GM12878 (cell line): ENCODE data around the gene WBP11. TPM values are rescaled to one million over a fixed set of nuclear protein-coding genes. Genes with fewer than 3 reads are reported as not detected.

Experiments
- ATAC-seq: fragments of 200-7000 bp; cut with Tn5 transposase; 3 replicates; pipeline ENCODE4 v1.9.1; 2020; ENCODE audit warnings: mild to moderate bottlenecking, moderate library complexity
- BruUV-seq: library from RNA; stranded (reverse); fragments of 400-500 nt; replicated peaks from 2 replicates; lab custom pipeline; 2021; lab: Mats Ljungman, UMichigan
- CTCF ChIA-PET: fragments of 300-600 bp; sonication (Branson Sonifier 250); formaldehyde crosslinking; extraction: SDS; loops from one replicate; lab custom pipeline; 2021; ENCODE audit warnings: inconsistent platforms; lab: Yijun Ruan, JAX
- POLR2A ChIA-PET: fragments of 350-600 bp; formaldehyde crosslinking; extraction: SDS; loops from one replicate; lab custom pipeline; 2021; ENCODE audit warnings: inconsistent platforms; lab: Charles Lee
- RAD21 ChIA-PET: fragments of 300-600 bp; sonication (Branson Sonifier 250); formaldehyde crosslinking; loops from one replicate; lab custom pipeline; 2023; ENCODE audit warnings: antibody characterized with exemption; ENCODE audit not compliant: unreplicated experiment; lab: Charles Lee
- SMC1A ChIA-PET: fragments of 300-600 bp; sonication (Branson Sonifier 250); formaldehyde crosslinking; loops from one replicate; lab custom pipeline; 2023; ENCODE audit not compliant: unreplicated experiment, uncharacterized antibody; lab: Charles Lee
- DNase-seq: peaks from one replicate; pipeline ENCODE4 v3.0.0-alpha.2; 2011; ENCODE audit warnings: low read depth, low spot score
- FAIRE-seq: peaks from 3 replicates; lab custom pipeline; 2011; peaks lifted over from hg19 to GRCh38; lab: Jason Lieb, UNC
- H2AFZ ChIP-seq: 2 replicates; pipeline ENCODE4 v1.6.0; 2011; ENCODE audit warnings: low read depth, low read length, control low read depth; ENCODE audit not compliant: control insufficient read depth
- H3K27ac ChIP-seq: 2 replicates; pipeline ENCODE4 v1.5.1; 2011; ENCODE audit warnings: control low read depth; ENCODE audit not compliant: control insufficient read depth, insufficient read depth
- H3K27me3 ChIP-seq, 2 experiments: replicated peaks in 1 of 2; 2 replicates each; pipeline versions ENCODE4 v1.6.0 to v1.6.1; 2011; ENCODE audit warnings: low read length in 1 of 2; ENCODE audit not compliant: control insufficient read depth in 2 of 2, insufficient read depth in 2 of 2
- H3K36me3 ChIP-seq, 2 experiments: 2 replicates each; pipeline ENCODE4 v1.5.1; 2011; ENCODE audit warnings: low read length in 1 of 2; ENCODE audit not compliant: control insufficient read depth in 2 of 2, insufficient read depth in 2 of 2
- H3K4me1 ChIP-seq: 2 replicates; pipeline ENCODE4 v1.6.1; 2011; ENCODE audit warnings: mild to moderate bottlenecking, low read length, moderate library complexity, mixed read lengths; ENCODE audit not compliant: control insufficient read depth, insufficient read depth
- H3K4me2 ChIP-seq: 2 replicates; pipeline ENCODE4 v1.6.0; 2011; ENCODE audit warnings: control low read depth; ENCODE audit not compliant: control insufficient read depth, insufficient read depth
- H3K4me3 ChIP-seq: fragments of 200-600 bp; sonication (generic); 2 replicates; pipeline ENCODE4 v1.5.1; 2016
- H3K79me2 ChIP-seq: 2 replicates; pipeline ENCODE4 v1.6.0; 2011; ENCODE audit warnings: low read length; ENCODE audit not compliant: control insufficient read depth, insufficient read depth
- H3K9ac ChIP-seq: 2 replicates; pipeline ENCODE4 v1.8.0; 2011; ENCODE audit warnings: low read length, control low read depth, mixed read lengths; ENCODE audit not compliant: control insufficient read depth, insufficient read depth
- H3K9me3 ChIP-seq: replicated peaks from 3 replicates; pipeline ENCODE4 v1.5.1; 2011; ENCODE audit warnings: mild to moderate bottlenecking, low read length; ENCODE audit not compliant: control insufficient read depth, insufficient read depth
- H4K20me1 ChIP-seq: 2 replicates; pipeline ENCODE4 v1.6.0; 2011; ENCODE audit not compliant: control insufficient read depth, insufficient read depth
- CHD1 ChIP-seq: IDR thresholded peaks from 2 replicates; pipeline ENCODE4 v1.6.1; 2012; ENCODE audit warnings: low read depth, low read length, improper control_type of control experiment
- HDAC6 ChIP-seq: fragments of 200-600 bp; sonication (generic); IDR thresholded peaks from one replicate; pipeline ENCODE4 v1.8.0; 2017; ENCODE audit warnings: antibody characterized with exemption; ENCODE audit not compliant: unreplicated experiment
- IRF4 ChIP-seq: IDR thresholded peaks from 2 replicates; pipeline ENCODE4 v1.6.1; 2011; ENCODE audit warnings: low read depth, low read length
- MTA3 ChIP-seq: IDR thresholded peaks from 2 replicates; pipeline ENCODE4 v1.6.1; 2012; ENCODE audit warnings: low read length, inconsistent platforms, borderline replicate concordance
- NFXL1 ChIP-seq: fragments of 450-650 bp; IDR thresholded peaks from 2 replicates; pipeline ENCODE4 v1.6.1; 2017; ENCODE audit warnings: antibody characterized with exemption, mild to moderate bottlenecking, borderline replicate concordance
- TCF12 ChIP-seq: IDR thresholded peaks from 2 replicates; pipeline ENCODE4 v1.6.1; 2011; ENCODE audit warnings: low read depth, mild to moderate bottlenecking, low read length
- ZNF274 ChIP-seq: IDR thresholded peaks from one replicate; pipeline ENCODE4 v1.8.0; 2011; ENCODE audit not compliant: insufficient read length, insufficient read depth
- WGBS: methylation state at CpG from one replicate; pipeline ENCODE4 v1.1.6; 2016; ENCODE audit warnings: low lambda C conversion rate; ENCODE audit not compliant: insufficient replicate concordance, insufficient coverage; ENCODE audit errors: missing lambda C conversion rate; 5-methylcytosine and 5-hydroxymethylcytosine counted together
- in situ Hi-C: fragments of 300-500 bp; cut with MboI; formaldehyde crosslinking; loops from 9 replicates; pipeline ENCODE4 v1.14.3; 2018; ENCODE audit warnings: mixed read lengths
- intact Hi-C: fragments of 100-400 bp; cut with micrococcal nuclease; formaldehyde crosslinking; loops from one replicate; pipeline ENCODE4 v1.14.2; 2022; ENCODE audit not compliant: unreplicated experiment
- polyA plus RNA-seq, 11 experiments: library from polyadenylated mRNA; depleted of rRNA in 4 of 11; unstranded in 6 of 11; stranded (reverse) in 5 of 11; fragments of >200 nt; fragmentation: Nextera tagmentation in 4 of 11; fragmentation: Illumina TruSeq in 1 of 11; extraction: Ambion mirVana in 4 of 11; extraction: Trizol in 1 of 11; gene quantifications; 1 replicate in 1 of 11; 2 replicates in 10 of 11; pipeline versions ENCODE4 v1.2.1 to v1.2.3, GENCODE V29; 2011 to 2016; ENCODE audit warnings: inconsistent platforms in 2 of 11, missing spikeins in 2 of 11, low read depth in 1 of 11
- total RNA-seq, 4 experiments: library from RNA; depleted of rRNA in 3 of 4; stranded (reverse); fragments of >200 nt in 3 of 4; fragmentation: Illumina TruSeq in 1 of 4; extraction: Trizol in 1 of 4; gene quantifications; 2 replicates each; pipeline versions ENCODE4 v1.2.1 to v1.2.3, GENCODE V29; 2013 to 2021
- TF ChIP-seq, protein P1 (sequence below): fragments of 450-650 bp; formaldehyde crosslinking; IDR thresholded peaks from 2 replicates; pipeline ENCODE4 v1.4.0; 2020; ENCODE audit warnings: mild to moderate bottlenecking, moderate library complexity
- TF ChIP-seq, protein P2 (sequence below): fragments of 450-650 bp; IDR thresholded peaks from 2 replicates; pipeline ENCODE4 v1.6.1; 2017; ENCODE audit warnings: mild to moderate bottlenecking, moderate library complexity

Gene WBP11
- total and polyA plus RNA-seq, 10 of the 15 experiments (the other 5 are each of a cell fraction or from before 2014, with no cell fraction given) = 11.5 to 107 (median 29.1) TPM

DNA sequence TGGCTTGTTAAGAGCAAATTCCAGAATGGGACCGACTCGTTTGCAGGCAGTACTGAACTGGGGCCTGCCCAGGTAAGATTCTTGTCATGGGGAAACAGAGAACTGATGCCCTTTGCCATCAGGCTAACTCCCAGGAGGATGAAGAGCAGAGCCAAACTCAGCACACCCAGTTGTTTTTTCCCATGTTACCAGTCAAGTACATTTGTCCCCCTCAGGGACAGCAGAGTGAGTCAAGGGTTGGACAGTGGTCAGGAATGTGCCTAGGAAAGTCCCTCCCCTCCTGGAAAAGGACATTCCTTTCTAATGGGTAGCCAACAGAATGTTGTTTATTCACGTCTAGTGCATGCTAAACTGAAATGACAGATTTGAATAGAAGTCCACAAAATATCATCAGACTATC is 38.5 kb upstream of the WBP11 start:
- intact Hi-C loops = loop anchor here (5.0 kb wide), 1 partner anchor 381 kb away; the partner anchor contains the start of gene RERG
- Histone ChIP-seq H4K20me1 (no peaks in the 10 kb centered on the region), H3K36me3 (no peaks in the 10 kb centered on the region), H3K9ac (no peak overlapping the region), H3K9me3 (no peaks in the 10 kb centered on the region), H2AFZ (no peak overlapping the region)
- BruUV-seq = no TSS peak
- ATAC-seq = no peak
- ChIA-PET CTCF (no interaction called here), POLR2A (no interaction called here)
- in situ Hi-C loops = no loop called here
- TF ChIP-seq MTA3 (no peak), IRF4 (no peak), HDAC6 (no peak)
- TF ChIP-seq, all 136 proteins: peak for 0
- Histone ChIP-seq H3K27me3 (no peaks in the 10 kb centered on the region; a peak in 1 of 4 replicates), H3K4me2 (no peak overlapping the region), H3K27ac (no peak overlapping the region), H3K79me2 (no peaks in the 10 kb centered on the region), H3K4me1 (no peaks in the 10 kb centered on the region), H3K4me3 (no peak overlapping the region)
- DNase-seq (no peak), FAIRE-seq (no peak)
- ChIA-PET SMC1A (interaction anchor here (15.6 kb wide), 1 partner anchor 155 kb away, joined by 242 read pairs; no protein-coding TSS in a partner anchor), RAD21 (interaction anchor here (0.6 to 1.9 kb wide), 2 partner anchors 11 to 153 kb away, joined by 3 to 5 read pairs; no protein-coding TSS in a partner anchor)
- WGBS = 9% methylated on average over 3 of the region's 3 CpGs

DNA sequence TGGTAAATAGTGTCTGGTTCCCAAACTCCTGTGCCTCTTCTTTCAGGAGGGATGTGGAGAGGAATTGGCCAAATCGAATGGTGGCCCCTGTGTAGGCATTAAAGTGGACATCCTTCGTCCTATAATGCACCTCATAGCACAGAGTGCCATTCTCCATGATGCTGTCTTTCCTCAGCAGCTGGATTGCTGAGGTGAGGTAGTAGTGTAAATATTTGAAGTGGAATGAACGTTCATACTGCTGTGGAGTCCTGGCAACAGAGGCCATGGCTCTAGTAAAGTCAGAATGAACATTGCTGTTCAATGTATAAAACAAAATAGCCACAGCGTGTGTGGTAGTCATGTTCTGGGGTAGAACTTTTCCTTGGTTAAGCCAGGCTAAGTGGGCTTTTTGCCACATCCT is 37.3 kb upstream of the WBP11 start:
- 35% methylated on average over 4 of the region's 4 CpGs for WGBS
- RAD21 ChIA-PET = interaction anchor here (0.6 kb wide), 1 partner anchor 146 kb away, joined by 5 read pairs; no protein-coding TSS in a partner anchor
- CTCF ChIA-PET = no interaction called here
- BruUV-seq = no TSS peak
- H3K4me2 ChIP-seq = no peak overlapping the region
- no peak overlapping the region for H3K27ac ChIP-seq
- H3K36me3 ChIP-seq = no peaks in the 10 kb centered on the region
- POLR2A ChIA-PET = no interaction called here
- in situ Hi-C loops (no loop called here), intact Hi-C loops (loop anchor here (5.0 kb wide), 1 partner anchor 382 kb away; the partner anchor contains the start of gene RERG)
- H3K9ac ChIP-seq = no peak overlapping the region
- H3K27me3 ChIP-seq = no peaks in the 10 kb centered on the region; a peak in 2 of 4 replicates
- H3K9me3 ChIP-seq = no peaks in the 10 kb centered on the region
- no peak for ATAC-seq
- H4K20me1 ChIP-seq = no peaks in the 10 kb centered on the region
- H3K4me3 ChIP-seq = no peak overlapping the region
- DNase-seq = no peak
- H3K4me1 ChIP-seq = no peaks in the 10 kb centered on the region
- SMC1A ChIA-PET = interaction anchor here (1.4 to 15.6 kb wide), 2 partner anchors 8 to 156 kb away, joined by 3 to 242 read pairs; no protein-coding TSS in a partner anchor
- no peak overlapping the region for H2AFZ ChIP-seq
- H3K79me2 ChIP-seq = no peaks in the 10 kb centered on the region
- no peak for FAIRE-seq
- no peak for TF ChIP-seq ZNF274
- TF ChIP-seq CHD1 = no peak
- no peak for TF ChIP-seq TCF12
- TF ChIP-seq, protein P1, sequence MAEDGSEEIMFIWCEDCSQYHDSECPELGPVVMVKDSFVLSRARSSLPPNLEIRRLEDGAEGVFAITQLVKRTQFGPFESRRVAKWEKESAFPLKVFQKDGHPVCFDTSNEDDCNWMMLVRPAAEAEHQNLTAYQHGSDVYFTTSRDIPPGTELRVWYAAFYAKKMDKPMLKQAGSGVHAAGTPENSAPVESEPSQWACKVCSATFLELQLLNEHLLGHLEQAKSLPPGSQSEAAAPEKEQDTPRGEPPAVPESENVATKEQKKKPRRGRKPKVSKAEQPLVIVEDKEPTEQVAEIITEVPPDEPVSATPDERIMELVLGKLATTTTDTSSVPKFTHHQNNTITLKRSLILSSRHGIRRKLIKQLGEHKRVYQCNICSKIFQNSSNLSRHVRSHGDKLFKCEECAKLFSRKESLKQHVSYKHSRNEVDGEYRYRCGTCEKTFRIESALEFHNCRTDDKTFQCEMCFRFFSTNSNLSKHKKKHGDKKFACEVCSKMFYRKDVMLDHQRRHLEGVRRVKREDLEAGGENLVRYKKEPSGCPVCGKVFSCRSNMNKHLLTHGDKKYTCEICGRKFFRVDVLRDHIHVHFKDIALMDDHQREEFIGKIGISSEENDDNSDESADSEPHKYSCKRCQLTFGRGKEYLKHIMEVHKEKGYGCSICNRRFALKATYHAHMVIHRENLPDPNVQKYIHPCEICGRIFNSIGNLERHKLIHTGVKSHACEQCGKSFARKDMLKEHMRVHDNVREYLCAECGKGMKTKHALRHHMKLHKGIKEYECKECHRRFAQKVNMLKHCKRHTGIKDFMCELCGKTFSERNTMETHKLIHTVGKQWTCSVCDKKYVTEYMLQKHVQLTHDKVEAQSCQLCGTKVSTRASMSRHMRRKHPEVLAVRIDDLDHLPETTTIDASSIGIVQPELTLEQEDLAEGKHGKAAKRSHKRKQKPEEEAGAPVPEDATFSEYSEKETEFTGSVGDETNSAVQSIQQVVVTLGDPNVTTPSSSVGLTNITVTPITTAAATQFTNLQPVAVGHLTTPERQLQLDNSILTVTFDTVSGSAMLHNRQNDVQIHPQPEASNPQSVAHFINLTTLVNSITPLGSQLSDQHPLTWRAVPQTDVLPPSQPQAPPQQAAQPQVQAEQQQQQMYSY (CRISPR knock-in tag) = no peak
- TF ChIP-seq NFXL1 = no peak
- TF ChIP-seq, protein P2, sequence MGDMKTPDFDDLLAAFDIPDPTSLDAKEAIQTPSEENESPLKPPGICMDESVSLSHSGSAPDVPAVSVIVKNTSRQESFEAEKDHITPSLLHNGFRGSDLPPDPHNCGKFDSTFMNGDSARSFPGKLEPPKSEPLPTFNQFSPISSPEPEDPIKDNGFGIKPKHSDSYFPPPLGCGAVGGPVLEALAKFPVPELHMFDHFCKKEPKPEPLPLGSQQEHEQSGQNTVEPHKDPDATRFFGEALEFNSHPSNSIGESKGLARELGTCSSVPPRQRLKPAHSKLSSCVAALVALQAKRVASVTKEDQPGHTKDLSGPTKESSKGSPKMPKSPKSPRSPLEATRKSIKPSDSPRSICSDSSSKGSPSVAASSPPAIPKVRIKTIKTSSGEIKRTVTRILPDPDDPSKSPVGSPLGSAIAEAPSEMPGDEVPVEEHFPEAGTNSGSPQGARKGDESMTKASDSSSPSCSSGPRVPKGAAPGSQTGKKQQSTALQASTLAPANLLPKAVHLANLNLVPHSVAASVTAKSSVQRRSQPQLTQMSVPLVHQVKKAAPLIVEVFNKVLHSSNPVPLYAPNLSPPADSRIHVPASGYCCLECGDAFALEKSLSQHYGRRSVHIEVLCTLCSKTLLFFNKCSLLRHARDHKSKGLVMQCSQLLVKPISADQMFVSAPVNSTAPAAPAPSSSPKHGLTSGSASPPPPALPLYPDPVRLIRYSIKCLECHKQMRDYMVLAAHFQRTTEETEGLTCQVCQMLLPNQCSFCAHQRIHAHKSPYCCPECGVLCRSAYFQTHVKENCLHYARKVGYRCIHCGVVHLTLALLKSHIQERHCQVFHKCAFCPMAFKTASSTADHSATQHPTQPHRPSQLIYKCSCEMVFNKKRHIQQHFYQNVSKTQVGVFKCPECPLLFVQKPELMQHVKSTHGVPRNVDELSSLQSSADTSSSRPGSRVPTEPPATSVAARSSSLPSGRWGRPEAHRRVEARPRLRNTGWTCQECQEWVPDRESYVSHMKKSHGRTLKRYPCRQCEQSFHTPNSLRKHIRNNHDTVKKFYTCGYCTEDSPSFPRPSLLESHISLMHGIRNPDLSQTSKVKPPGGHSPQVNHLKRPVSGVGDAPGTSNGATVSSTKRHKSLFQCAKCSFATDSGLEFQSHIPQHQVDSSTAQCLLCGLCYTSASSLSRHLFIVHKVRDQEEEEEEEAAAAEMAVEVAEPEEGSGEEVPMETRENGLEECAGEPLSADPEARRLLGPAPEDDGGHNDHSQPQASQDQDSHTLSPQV = no peak
